Liver (tissue), 3 donors: ENCODE measurements around the gene MPPE1.
"Not testable (repeated sequence)": the region's sequence is repeated elsewhere in the genome, so short reads cannot be mapped to it uniquely, and the experiment has no call there.

Experiments used
- CTCF ChIP-seq: fragments of 150-350 bp; IDR thresholded peaks from 2 replicates; pipeline ENCODE4 v1.5.1; 2017; ENCODE audit warnings: improper control_type of control experiment, low read depth, low read length; ENCODE audit not compliant: missing input control
- FOXA1 ChIP-seq: IDR thresholded peaks from 2 replicates; pipeline ENCODE4 v1.6.1; 2016; ENCODE audit warnings: antibody characterized with exemption
- JUND ChIP-seq, 2 donors: IDR thresholded peaks; 2 replicates each; pipeline ENCODE4 v1.6.1; 2016; ENCODE audit warnings: antibody characterized with exemption in 2 of 2
- NR2F2 ChIP-seq: IDR thresholded peaks from 2 replicates; pipeline ENCODE4 v1.6.1; 2016; ENCODE audit warnings: antibody characterized with exemption
- RAD21 ChIP-seq, 2 donors: IDR thresholded peaks; 2 replicates each; pipeline ENCODE4 v1.6.1; 2016; ENCODE audit warnings: antibody characterized with exemption in 2 of 2, mild to moderate bottlenecking in 2 of 2
- REST ChIP-seq: IDR thresholded peaks from 2 replicates; pipeline ENCODE4 v1.6.1; 2016; ENCODE audit warnings: antibody characterized with exemption, mild to moderate bottlenecking
- SP1 ChIP-seq: IDR thresholded peaks from 2 replicates; pipeline ENCODE4 v1.6.1; 2018; ENCODE audit warnings: antibody characterized with exemption, mild to moderate bottlenecking
- TAF1 ChIP-seq: conservative IDR thresholded peaks from 2 replicates; pipeline ENCODE4 v1.6.1; 2016; ENCODE audit warnings: antibody characterized with exemption, mild to moderate bottlenecking
- donor health status: healthy.
- donor health status: healthy.

- TF ChIP-seq RAD21 (IDR thresholded peaks at IDR 0.05); CTCF; SP1; TAF1; JUND (IDR thresholded peaks at IDR 0.05); REST; NR2F2; FOXA1: not testable (repeated sequence)
Observed at GRCh38 chr18:11945834-11946659, 37.9 kb upstream of the MPPE1 start.
